HCT116 (cell line): ENCODE data around the gene EPS8.

Source experiments
- CTCF ChIP-seq, 3 experiments: fragments of 200-600 bp in 1 of 3; sonication (generic) in 1 of 3; IDR thresholded peaks in 2 of 3; conservative IDR thresholded peaks in 1 of 3; 2 replicates each; pipeline ENCODE4 v1.5.1; 2012 to 2017; ENCODE audit warnings: low read depth in 2 of 3, low read length in 2 of 3, antibody characterized with exemption in 1 of 3, borderline replicate concordance in 1 of 3, control low read depth in 1 of 3, mild to moderate bottlenecking in 1 of 3, mixed read lengths in 1 of 3, mixed run types in 1 of 3, moderate library complexity in 1 of 3; ENCODE audit not compliant: insufficient read depth in 1 of 3
- POLR2A ChIP-seq: IDR thresholded peaks from 2 replicates; pipeline ENCODE4 v1.7.0; 2011; ENCODE audit warnings: borderline replicate concordance; ENCODE audit not compliant: insufficient read depth, insufficient read length; ENCODE audit errors: extremely low read depth
- SIN3A ChIP-seq: IDR thresholded peaks from 2 replicates; pipeline ENCODE4 v1.6.1; 2012; ENCODE audit warnings: low read depth

GRCh38 chr12:15794196-15794595 lies 5.0 kb upstream of the EPS8 start:
- TF ChIP-seq SIN3A: no peak
- TF ChIP-seq CTCF (IDR thresholded peaks at IDR 0.05 in 2 of 3, conservative IDR thresholded peaks at IDR 0.05 in 1 of 3; ENCODE audit: borderline replicate concordance in 1 of 3, insufficient read depth in 1 of 3, low read depth in 2 of 3, low read length in 2 of 3): no peak
- TF ChIP-seq POLR2A: no peak
